HG03025 (cell line): ENCODE measurements around the gene NIPAL4.
"Not testable (repeated sequence)": the region's sequence is repeated elsewhere in the genome, so short reads cannot be mapped to it uniquely, and the experiment has no call there.

Experiments used
- ATAC-seq: cut with Tn5 transposase; IDR thresholded peaks from one replicate; pipeline ENCODE4 v1.9.1; 2021; ENCODE audit warnings: mild to moderate bottlenecking, moderate library complexity; ENCODE audit not compliant: unreplicated experiment, low FRiP score

The NIPAL4 gene

DNA sequence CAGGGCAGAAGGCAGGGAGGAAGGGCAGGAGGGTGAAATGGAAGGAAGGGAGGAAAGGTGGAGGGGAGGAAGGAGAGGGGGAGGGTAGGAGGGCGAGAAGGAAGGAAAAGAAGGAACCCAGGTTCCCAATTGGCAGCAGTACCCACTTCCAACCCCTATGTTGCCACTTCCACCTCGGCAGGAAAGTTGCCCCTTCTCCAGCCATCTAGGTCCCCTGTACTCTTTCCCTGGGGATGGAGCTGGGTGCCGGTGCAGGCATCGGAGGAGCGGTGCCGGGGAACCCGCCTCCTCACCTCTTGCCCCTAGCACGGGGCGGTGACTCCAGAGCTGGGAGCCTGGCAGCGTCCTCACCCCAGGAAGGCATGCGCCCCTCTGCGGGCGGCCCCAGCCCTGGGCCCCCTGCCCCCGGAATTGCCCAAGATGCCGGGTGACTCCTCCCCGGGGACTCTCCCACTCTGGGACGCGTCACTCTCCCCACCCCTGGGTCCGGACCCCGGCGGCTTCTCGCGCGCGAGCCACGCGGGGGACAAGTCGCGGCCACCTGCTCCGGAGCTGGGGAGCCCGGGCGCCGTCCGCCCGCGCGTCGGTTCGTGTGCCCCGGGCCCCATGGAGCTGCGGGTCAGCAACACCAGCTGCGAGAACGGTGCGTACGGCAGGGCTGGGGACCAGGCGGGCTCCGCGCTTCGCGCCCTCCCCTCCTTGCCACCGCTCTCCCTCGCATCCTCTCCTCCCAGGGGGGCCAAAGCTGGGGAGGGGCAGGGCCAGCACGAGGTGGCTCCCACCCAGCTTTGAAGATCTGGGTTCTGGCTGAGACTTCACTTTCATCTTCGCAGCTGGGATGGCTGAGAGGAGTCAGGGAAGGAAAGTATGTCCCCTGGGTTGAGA is at the start of gene NIPAL4:
TSS of gene NIPAL4 (plus strand) at position 499 of the 885 bp plus-strand sequence. CDS start at position 607, 108 bp downstream.
- no peak for ATAC-seq

DNA sequence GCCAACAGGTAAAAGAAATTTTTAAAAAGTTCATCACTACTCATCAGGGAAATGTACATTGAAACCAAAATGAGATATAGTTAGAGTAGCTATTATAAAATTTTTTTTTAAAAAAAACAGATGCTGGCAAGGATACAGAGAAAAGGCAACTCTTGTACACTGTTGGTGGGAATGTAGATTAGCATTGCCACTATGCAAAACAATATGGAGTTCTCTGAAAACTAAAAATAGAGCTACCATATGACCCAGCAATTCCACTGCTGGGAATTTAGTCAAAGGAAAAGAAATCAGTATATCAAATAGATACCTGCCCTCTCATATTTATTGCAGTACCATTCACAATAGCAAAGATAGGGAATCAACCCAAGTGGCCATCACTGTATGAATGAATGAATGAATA is 44.2 kb upstream of the NIPAL4 start:
- no peak for ATAC-seq

DNA sequence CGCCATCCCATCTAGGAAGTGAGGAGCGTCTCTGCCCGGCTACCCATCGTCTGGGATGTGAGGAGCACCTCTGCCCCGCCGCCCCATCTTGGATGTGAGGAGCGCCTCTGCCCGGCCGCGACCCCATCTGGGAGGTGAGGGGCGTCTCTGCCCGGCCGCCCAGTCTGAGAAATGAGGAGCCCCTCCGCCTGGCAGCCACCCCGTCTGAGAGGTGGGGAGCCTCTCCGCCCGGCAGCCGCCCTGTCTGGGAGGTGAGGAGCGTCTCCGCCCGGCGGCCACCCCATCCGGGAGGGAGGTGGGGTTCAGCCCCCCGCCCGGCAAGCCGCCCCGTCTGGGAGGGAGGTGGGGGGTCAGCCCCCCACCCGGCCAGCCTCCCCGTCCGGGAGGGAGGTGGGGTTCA is 40.5 kb upstream of the NIPAL4 start:
- not testable (repeated sequence) for ATAC-seq

DNA sequence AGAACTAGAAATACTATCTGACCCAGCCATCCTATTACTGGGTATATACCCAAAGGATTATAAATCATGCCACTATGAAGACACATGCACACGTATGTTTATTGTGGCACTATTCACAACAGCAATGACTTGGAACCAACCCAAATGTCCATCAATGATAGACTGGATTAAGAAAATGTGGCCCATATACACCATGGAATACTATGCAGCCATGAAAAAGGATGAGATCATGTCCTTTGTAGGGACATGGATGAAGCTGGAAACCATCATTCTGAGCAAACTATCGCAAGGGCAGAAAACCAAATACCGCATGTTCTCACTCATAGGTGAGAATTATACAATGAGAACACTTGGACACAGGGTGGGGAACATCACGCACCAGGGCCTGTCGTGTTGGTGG is 30.1 kb upstream of the NIPAL4 start:
- not testable (repeated sequence) for ATAC-seq

DNA sequence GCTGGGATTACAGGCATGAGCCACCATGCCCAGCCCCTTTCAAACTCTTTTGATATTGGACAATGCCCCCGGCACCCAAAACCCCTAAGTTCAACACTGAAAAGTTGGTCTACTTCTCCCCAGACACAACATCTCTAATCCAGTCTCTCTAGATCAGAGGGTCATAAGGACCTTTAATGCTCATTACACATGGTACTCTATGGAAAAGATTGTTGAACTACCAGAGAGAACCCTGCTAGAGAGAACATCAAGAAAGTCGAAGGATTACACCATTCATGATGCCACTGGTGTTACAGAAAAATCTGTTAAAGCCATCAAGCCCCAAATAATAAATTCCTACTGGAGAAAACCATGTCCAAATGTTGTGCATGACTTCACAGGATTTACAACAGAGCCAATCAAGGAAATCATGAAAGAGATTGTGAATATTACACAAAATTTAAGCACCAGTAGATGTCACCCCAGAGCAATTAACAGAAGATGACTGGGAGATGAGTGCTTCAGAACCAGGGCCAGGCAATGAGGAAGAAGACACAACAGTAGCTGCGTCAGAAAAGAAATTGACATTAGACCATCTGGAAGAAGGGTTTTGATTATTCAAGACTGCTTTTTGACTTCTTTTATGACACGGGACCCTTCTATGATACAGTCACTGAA is 28.3 kb upstream of the NIPAL4 start:
- ATAC-seq: no peak

DNA sequence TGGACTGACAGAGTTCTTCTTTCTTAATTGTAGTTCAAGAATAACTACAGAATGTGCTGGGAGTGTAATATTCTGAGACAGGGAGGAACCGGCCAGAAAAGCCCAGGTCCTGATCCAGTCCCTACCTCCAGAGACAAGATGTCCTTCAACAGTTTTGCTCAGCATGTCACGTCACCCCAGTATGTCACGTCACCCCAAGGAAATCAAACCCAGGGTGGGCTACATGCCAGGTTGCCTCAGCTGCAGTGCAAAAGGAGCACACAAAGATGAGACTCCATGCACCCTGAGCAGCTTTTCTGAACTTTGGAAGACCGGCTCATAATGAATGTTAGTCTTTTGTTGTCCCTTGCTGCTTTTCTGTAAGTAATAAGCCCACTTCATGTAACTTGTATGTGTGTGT is 25.9 kb upstream of the NIPAL4 start:
- ATAC-seq: no peak

DNA sequence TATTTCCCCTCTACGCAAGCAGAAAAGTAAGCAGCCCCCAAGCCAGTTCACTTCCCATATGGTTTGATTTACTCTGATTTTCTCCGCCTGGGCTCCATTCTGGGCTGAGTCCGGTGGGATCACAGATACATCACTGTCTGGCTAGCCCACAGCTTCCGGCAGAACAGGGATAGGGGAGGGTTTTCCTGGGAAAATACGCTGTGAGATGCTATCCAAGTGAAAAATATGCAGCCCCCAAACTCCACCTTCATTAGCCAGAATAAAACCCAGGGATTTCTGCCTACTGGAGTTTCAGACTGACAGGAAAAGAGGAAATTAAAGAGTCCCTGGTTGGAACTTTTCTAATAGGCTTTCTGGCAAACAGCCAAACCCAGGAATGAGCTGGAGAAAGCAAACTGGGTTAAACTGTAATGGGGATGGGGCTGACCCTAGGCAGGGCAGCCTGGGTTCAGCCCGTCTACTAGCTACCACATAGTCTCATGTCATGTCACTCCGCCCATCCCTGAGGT is 16.9 kb upstream of the NIPAL4 start:
- ATAC-seq: no peak

DNA sequence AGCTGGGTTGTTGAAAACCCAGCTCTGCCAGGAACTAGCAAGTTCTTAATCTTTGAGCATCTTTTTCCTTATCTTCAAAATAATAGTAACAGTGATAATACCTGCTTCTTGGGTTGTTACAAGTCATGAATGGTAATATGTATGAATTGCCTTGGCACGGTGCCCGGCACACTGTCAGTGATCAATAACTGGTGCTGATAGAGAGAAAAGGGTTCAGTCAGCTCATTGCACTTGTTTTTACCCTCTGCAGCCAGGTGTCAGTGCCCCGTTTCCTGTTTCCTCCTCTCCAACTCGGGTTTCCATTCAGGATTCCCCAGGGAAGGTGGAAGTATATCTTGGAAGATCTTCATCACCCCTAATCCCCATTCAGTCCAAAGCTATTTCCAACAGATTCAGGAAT is 15.8 kb upstream of the NIPAL4 start:
- no peak for ATAC-seq

DNA sequence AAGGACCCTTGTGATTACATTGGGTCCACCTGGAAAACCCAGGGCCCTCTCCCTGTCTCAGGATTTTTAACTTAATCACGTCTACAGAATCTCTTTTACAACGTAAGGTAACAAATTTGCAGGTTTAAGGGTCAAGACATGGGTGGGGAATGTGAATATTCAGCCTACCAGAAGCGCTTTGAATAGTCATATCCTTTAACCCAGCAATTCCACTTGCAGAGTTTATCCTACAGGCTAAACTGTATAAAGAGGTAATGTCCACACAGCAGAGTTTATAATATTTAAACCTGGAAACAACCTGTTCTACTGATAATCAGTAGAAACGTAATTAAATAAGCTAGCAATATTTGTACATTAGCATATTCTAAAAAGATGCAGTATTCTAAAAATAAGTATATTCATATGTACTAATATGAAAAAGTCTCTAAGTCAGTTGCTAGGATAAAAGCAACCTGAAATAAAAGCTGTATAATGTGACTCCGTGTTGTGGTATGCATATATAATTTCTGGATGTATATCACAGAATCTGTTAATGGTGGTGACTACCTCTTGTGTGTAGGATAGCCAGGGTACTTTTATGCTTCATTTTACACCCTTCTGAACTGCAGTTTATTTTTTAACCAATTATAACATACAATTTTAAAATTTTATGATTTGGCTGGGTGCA is 14.1 kb upstream of the NIPAL4 start:
- no peak for ATAC-seq

DNA sequence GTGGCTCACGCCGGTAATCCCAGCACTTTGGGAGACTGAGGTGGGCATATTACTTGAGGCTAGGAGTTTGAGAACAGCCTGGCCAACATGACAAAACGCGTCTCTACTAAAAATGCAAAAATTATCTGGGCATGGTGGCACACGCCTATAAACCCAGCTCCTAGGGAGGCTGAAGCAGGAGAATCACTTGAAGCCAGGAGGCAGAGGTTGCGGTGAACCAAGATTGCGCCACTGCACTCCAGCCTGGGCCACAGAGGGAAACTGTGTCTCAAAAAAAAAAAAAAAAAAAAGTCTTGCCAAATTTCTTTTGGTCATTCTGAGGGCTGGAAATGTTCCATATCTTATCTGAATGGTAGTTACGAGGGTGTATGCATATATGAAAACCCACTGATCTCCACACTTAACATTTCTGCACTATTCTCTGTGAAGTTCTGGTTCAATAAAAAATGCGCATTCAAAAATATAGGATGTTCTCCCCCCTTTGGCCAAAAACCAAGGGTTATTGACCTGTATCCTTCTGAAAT is 13.5 kb upstream of the NIPAL4 start:
- ATAC-seq: no peak

DNA sequence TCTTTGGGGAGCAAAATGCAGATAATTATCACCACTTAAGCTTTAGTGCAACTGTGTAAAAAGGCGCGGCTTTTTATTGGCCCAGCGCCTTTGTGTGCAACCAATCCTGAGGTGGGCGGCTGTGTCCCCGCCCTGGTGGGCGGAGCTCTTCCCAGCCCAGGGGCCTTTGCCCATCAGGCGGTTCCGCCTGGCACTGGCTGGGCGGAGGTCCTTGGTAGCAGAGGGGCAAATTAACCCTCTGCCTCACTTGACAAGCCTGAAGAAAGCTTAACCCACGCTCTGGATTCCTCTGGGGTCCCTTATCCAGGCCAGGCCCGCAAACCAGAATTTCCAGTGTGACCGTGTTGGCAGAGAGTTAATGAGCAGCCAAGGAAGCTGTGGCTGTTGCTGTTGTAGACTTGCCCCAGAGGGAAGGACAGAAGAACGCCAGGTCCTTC is 12.8 kb upstream of the NIPAL4 start:
- ATAC-seq: no peak

DNA sequence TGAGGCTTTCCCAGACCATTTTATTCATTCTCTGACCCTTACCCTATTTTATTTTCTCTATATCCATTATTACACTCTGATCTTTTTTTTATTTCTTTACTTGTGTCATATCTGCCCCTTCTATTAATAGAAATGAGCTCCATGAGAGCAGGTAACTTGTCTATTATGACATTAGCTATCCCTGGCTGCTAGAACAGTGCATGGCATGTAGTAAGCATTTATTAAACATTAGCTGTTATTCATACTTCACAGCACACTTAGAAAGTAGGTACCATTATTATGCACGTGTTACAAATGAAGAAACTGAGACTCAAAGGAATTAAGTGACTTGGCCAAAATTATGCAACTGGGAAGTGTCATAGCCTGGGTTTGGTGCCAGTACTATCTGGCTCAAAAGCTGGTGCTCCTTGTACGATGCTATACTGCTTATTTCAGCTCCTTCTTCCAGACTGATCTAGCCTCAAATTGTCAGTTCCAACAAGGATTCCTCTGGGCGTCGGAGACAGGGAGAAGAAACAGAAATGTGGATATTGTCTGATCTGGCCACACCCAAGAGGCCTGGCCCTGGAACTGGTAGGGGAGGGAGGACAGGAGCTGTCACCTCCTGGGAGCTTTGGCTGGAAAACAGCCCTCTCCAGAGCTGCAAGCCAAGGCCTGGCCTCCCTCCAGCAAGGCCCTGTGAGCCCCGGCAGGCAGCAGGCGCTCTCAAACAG is 10.8 kb upstream of the NIPAL4 start:
- no peak for ATAC-seq

DNA sequence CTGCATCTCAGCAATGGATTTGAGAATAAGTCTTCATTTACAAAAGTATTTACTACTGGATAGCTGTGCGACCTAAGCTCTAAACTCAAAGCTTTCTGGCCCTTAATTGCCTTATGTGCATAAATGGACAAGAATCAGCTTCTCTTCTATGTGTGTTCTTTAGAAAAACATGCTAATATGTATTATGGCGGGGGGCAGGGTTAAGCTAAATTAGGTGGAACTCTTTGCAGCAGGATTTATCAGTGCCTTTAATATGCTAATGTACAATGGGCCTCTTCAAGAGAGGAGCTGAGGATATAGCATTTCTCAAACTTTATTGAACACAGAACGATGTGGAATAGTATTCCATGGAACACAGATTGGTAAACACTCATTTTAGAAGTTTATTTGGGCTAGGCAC is 10.0 kb upstream of the NIPAL4 start:
- ATAC-seq: no peak

DNA sequence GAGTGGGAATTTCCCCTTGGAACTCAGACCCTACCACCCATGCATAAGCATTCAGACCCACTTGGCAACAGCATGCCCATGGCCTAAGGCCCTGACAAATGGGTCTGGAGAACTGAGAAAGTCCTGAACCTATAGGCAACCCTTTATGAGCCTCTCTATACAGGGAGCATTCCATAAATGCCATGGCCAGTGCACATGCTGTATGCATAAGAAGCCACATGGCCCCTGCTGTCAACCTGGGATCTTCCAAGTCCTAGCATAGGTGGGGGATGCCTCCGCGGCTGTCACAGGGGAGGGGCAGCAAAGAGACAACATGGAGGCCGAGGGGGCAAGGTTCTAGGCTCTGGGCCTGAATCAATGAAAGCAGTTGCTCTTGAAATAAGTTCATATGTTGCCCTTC is 8.2 kb upstream of the NIPAL4 start:
- ATAC-seq: no peak

DNA sequence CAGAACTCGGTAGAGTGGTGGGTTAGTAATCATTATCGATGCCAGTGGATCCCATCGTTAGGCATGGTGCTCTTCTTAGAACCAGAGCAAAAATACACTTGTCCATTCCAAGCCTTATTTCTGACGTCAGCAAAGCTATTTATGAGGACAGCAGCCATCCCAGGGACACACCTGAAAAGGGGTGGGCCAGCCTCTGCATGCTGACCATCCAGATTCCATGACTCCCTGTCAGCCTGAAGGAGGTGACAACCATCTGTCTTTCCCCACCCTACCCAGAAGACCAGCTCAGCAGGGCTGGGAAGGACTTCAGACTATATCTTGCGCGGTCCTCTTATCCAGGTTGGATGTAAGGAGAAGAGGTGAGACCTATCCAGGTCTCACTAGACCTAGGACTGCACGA is 5.7 kb upstream of the NIPAL4 start:
- ATAC-seq: no peak

DNA sequence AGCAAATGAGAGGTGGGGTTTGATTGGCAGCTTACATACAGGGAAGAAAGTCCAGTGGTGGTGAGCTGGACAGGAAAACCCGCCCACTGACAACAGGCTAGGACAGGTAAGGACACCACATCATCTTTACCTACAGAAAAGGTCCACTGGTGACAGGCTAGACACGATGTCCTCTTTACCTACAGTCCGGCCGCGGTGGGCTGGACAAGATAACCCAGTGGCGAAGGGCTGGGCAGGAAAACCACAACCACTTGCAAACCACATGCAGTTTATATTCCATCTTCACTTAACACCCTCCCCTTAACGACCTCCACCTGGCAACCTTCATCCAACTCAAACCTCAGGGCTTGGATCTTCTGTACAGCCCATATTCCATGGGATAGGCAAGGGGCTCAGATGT is 5.0 kb upstream of the NIPAL4 start:
- no peak for ATAC-seq

DNA sequence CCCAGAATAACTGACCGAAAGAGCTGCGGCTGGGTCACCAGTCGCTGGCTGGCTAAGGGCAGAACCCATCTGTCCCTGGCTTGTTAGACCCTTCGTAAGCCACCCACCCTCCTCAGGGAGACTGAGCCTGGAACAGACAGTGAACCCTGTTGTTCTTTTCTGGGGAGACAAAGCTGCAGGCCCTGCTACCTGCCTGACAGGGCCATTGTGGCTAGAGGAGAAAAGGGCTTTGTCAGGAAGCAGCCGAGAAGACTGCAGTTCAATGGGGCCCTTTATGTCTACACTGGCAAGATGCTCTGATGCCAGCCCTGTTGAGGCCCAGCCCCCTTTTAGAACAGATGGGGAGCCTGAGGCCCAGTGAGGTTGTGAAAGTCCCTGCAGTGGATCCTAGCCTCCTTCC is 3.7 kb upstream of the NIPAL4 start:
- no peak for ATAC-seq

DNA sequence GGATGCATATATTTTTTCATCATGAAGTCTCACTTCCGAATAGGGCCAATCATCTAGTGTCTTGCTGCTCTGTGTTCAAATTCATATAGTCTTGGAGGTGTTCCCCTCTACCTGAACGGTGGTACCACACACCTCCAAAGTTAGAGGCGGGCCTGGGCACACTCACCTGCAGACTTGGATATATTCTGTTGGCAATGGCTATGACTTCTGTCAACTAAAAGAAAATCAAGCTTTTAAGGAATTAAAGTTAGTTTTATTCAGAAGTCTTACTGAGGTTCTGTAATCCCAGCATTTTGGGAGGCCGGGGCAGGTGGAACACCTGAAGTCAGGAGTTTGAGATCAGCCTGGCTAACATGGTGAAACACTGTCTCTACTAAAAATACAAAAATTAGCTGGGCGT is 2.6 kb upstream of the NIPAL4 start:
- ATAC-seq: no peak

DNA sequence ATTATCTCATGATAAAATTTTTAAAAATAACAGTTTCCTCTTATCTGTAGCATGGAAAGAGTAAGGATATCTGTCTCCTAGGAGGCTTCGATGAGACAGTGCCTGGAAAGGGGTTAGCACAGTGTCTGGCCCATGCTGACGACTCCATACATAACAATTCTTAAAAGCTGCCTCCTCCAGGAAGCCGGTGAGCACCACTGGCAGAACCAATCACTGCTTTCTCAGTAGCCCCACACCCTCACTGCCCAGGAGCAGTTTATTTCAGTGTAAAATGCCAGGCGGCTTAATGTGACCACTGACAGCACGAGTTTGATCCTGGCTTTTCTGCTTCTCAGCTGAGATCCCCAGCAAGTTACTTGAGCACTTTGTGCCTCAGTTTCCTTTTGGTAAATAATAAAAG is 1.2 kb upstream of the NIPAL4 start:
- ATAC-seq: no peak
